Mucosa of descending colon (tissue), 3 donors: ENCODE measurements around the gene L2HGDH. TPM values are rescaled to one million over a fixed set of nuclear protein-coding genes. Genes with fewer than 3 reads are reported as not detected.

Experiments used
- ATAC-seq: fragments of 200-7000 bp; cut with Tn5 transposase; one replicate; pipeline ENCODE4 v1.9.1; 2020; ENCODE audit warnings: mild to moderate bottlenecking, moderate library complexity
- DNase-seq, 3 donors: peaks; one replicate each; pipeline ENCODE4 v3.0.0-alpha.2; 2020
- H3K36me3 ChIP-seq: fragments of 200-600 bp; one replicate; pipeline ENCODE4 v1.8.0; 2021; ENCODE audit warnings: low read depth, mild to moderate bottlenecking
- H3K4me1 ChIP-seq: fragments of 200-600 bp; one replicate; pipeline ENCODE4 v1.8.0; 2021; ENCODE audit warnings: low read depth, mild to moderate bottlenecking
- H3K4me3 ChIP-seq: fragments of 200-600 bp; one replicate; pipeline ENCODE4 v1.8.0; 2021; ENCODE audit warnings: mild to moderate bottlenecking
- H3K9me3 ChIP-seq: fragments of 200-600 bp; one replicate; pipeline ENCODE4 v1.8.0; 2021; ENCODE audit warnings: mild to moderate bottlenecking
- intact Hi-C, 2 donors: fragments of 100-400 bp; cut with DNase I in 1 of 2; cut with micrococcal nuclease in 1 of 2; formaldehyde crosslinking; loops; one replicate each; pipeline versions ENCODE4 v1.11.0 to v1.11.1; 2022; cut with DNase I, micrococcal nuclease
- total RNA-seq, 3 donors: library from RNA; stranded (reverse); fragmentation: NEBNext Ultra II Directional in 2 of 3; extraction: Animal tissue kit (Norgen Biotek cat#: 25700) in 2 of 3; gene quantifications; one replicate each; pipeline versions ENCODE4 v1.2.1 to v1.2.4, GENCODE V29; 2021 to 2023
- TF ChIP-seq, protein P1 (sequence below): fragments of 200-600 bp; IDR thresholded peaks from one replicate; pipeline ENCODE4 v1.8.0; 2022; ENCODE audit warnings: antibody characterized with exemption, mild to moderate bottlenecking
- donor health status: DM: no; HTN: no; CAD: no; lungs with moderate emphysema.
- donor health status: DM: no; HTN: no; CAD: no.
- donor health status: DM: no; HTN: yes; CAD: no.

L2HGDH gene
- total RNA-seq, 3 donors from 2014 or later: 7.2 to 11.2 (median 9.8) TPM

DNA sequence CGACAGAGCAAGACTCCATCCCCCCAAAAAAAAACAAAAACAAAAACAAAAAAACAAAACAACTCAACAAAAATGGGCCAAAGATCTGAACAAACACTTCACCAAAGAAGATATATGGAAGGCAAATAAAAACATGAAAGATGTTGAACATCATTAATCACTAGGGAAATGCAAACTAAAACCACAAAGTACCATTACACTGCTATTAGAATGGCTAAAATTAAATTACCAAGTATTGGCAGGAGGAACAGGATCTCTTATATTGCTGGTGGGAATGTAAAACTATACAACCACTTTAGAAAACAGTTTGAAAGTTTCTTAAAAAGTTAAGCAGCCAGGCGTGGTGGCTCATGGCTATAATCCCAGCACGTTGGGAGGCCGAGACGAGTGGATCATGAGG, 93.5 kb downstream of the L2HGDH start:
- Histone ChIP-seq H3K36me3 (no peaks in the 10 kb centered on the region), H3K4me3 (no peak overlapping the region), H3K9me3 (no peaks in the 10 kb centered on the region), H3K4me1 (peaks cover 3% of the 10 kb centered on the region)
- TF ChIP-seq, protein P1, sequence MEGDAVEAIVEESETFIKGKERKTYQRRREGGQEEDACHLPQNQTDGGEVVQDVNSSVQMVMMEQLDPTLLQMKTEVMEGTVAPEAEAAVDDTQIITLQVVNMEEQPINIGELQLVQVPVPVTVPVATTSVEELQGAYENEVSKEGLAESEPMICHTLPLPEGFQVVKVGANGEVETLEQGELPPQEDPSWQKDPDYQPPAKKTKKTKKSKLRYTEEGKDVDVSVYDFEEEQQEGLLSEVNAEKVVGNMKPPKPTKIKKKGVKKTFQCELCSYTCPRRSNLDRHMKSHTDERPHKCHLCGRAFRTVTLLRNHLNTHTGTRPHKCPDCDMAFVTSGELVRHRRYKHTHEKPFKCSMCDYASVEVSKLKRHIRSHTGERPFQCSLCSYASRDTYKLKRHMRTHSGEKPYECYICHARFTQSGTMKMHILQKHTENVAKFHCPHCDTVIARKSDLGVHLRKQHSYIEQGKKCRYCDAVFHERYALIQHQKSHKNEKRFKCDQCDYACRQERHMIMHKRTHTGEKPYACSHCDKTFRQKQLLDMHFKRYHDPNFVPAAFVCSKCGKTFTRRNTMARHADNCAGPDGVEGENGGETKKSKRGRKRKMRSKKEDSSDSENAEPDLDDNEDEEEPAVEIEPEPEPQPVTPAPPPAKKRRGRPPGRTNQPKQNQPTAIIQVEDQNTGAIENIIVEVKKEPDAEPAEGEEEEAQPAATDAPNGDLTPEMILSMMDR: no peak
- intact Hi-C loops: no loop called here
- DNase-seq (no peak), ATAC-seq (no peak)

DNA sequence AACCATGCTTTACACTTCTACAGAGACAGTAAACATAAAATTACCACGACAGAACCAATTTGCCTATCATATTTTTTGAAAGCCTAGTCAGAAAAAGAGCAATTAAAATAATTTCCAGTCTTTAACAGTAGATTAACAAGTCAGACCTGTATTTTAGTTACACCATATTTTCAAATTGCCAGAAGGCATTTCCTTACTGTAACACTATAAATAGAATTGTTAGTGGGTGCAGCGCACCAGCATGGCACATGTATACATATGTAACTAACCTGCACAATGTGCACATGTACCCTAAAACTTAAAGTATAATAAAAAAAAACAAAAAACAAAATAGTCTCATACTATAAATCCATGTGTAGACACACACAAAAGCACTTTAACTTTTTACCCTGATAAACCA, 96.6 kb downstream of the L2HGDH start:
- DNase-seq (no peak), ATAC-seq (no peak)
- intact Hi-C loops: no loop called here
- H3K4me3 ChIP-seq: no peak overlapping the region
- no peaks in the 10 kb centered on the region for H3K9me3 ChIP-seq
- no peaks in the 10 kb centered on the region for H3K36me3 ChIP-seq
- TF ChIP-seq, protein P1: no peak
- no peaks in the 10 kb centered on the region for H3K4me1 ChIP-seq

DNA sequence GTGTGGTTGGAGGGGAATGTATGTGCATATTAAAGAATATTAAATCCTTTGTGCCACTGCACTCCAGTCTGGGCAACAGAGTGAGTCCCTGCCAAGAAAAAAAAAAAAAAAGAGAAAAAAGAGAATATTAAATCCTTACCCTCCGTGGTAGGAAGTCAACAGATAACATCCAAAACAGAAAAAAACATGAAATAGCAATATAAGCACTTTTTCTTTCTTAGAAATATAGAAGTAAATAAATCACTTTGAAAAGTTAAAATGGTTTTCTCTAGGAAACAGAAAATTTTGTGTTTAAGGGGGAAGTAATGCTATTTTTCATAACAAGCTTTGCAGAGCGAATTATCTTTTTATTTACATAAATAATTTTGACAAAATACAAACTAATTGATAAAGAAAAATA, 98.2 kb downstream of the L2HGDH start:
- Histone ChIP-seq H3K36me3 (no peaks in the 10 kb centered on the region), H3K9me3 (no peaks in the 10 kb centered on the region), H3K4me3 (no peak overlapping the region), H3K4me1 (no peaks in the 10 kb centered on the region)
- ATAC-seq (no peak), DNase-seq (no peak)
- intact Hi-C loops: no loop called here
- TF ChIP-seq, protein P1: no peak

DNA sequence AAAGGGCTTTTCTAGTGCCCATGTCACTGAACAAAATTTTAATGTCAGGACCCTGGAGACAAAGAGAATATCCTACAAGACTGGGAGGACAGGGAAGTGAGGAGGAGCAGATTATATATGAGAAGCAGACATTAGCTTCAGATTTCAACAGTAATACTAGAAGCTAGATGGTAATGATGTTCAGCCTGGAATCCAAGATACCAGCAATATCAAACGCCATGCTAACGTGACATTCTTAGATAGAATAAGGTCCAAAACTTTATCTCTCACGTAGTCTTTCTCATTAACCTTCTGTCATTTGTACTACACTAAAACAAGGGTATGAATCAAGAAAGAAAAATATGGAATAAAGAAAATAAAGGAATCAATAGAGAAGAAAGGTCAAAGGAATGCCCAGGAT, 99.3 kb downstream of the L2HGDH start:
- TF ChIP-seq, protein P1: no peak
- ATAC-seq (no peak), DNase-seq (no peak)
- Histone ChIP-seq H3K9me3 (no peaks in the 10 kb centered on the region), H3K36me3 (no peaks in the 10 kb centered on the region), H3K4me3 (no peak overlapping the region), H3K4me1 (no peaks in the 10 kb centered on the region)
- intact Hi-C loops: no loop called here

DNA sequence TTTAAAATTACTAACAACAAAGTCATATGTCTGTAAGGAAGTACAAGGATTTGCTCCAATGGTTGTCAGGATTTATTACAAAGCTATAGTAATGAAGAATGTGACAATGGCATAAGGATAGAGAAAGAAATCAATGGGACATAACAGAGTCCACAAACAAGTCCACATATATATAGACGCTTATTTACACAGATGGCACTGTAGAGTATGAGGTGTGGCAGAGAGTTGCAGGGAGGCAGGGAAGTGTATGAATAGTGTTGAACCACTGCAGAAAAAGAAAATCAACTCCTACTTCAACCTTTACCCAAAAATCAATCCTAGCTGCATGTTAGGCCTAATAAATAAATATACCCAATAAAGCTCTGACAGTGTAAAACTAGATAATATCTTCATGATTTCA, 102.0 kb downstream of the L2HGDH start:
- intact Hi-C loops: no loop called here
- DNase-seq (no peak), ATAC-seq (no peak)
- Histone ChIP-seq H3K9me3 (no peaks in the 10 kb centered on the region), H3K36me3 (no peaks in the 10 kb centered on the region), H3K4me3 (no peak overlapping the region), H3K4me1 (no peaks in the 10 kb centered on the region)
- TF ChIP-seq, protein P1: no peak

DNA sequence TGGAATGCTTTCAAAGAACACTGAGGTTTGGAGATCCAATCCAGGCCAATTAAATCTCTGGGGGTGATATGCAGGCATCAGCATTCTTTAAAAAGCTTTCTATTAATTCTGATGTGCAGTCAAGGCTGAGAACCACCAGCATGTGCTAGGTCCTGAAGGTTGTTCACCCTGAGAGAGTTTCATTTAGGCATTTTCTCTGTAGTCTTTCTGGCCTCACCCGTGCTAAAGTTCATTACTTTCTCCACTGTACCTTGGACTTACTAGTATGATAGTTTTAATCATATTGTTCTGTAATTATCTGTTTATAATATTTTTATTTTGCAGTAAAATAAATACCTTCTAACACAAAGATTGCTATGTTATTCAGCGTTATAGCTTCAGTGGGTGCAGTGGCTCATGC, 113.5 kb downstream of the L2HGDH start:
- intact Hi-C loops: no loop called here
- Histone ChIP-seq H3K4me1 (no peaks in the 10 kb centered on the region), H3K4me3 (no peak overlapping the region), H3K9me3 (no peaks in the 10 kb centered on the region), H3K36me3 (no peaks in the 10 kb centered on the region)
- TF ChIP-seq, protein P1: no peak
- DNase-seq (no peak), ATAC-seq (peak; percentile 65)
